H9 (cell line): ENCODE measurements around the gene ANHX. TPM values are rescaled to one million over a fixed set of nuclear protein-coding genes. Genes with fewer than 3 reads are reported as not detected.
"Not testable (repeated sequence)": the region's sequence is repeated elsewhere in the genome, so short reads cannot be mapped to it uniquely, and the experiment has no call there.

Source experiments
- DNase-seq: peaks from one replicate; pipeline ENCODE4 v3.0.0-alpha.2; 2017
- H2AFZ ChIP-seq: one replicate; pipeline ENCODE4 v1.6.1; 2013; ENCODE audit warnings: mild to moderate bottlenecking, low read length, control low read depth, moderate library complexity
- H2AK5ac ChIP-seq: 2 replicates; pipeline ENCODE4 v1.6.1; 2013; ENCODE audit warnings: low read length, control low read depth, mixed read lengths; ENCODE audit not compliant: insufficient read length
- H2BK120ac ChIP-seq: one replicate; pipeline ENCODE4 v1.6.1; 2013; ENCODE audit warnings: low read depth, mild to moderate bottlenecking, low read length, control low read depth, inconsistent platforms; ENCODE audit not compliant: poor library complexity, severe bottlenecking
- H2BK12ac ChIP-seq: 2 replicates; pipeline ENCODE4 v1.6.1; 2013; ENCODE audit warnings: low read length, control low read depth, mixed read lengths, low read depth; ENCODE audit not compliant: insufficient read length
- H2BK15ac ChIP-seq: 2 replicates; pipeline ENCODE4 v1.6.1; 2013; ENCODE audit warnings: low read depth, low read length, control low read depth
- H2BK20ac ChIP-seq: one replicate; pipeline ENCODE4 v1.6.1; 2013; ENCODE audit warnings: low read depth, mild to moderate bottlenecking, low read length, control low read depth, inconsistent platforms; ENCODE audit not compliant: poor library complexity, severe bottlenecking
- H2BK5ac ChIP-seq: 2 replicates; pipeline ENCODE4 v1.6.1; 2013; ENCODE audit warnings: low read length, control low read depth, mixed read lengths; ENCODE audit not compliant: insufficient read length
- H3K14ac ChIP-seq: 2 replicates; pipeline ENCODE4 v1.6.1; 2013; ENCODE audit warnings: low read length, control low read depth; ENCODE audit not compliant: insufficient read depth
- H3K18ac ChIP-seq: 2 replicates; pipeline ENCODE4 v1.6.1; 2013; ENCODE audit warnings: low read depth, mild to moderate bottlenecking, mixed read lengths, low read length, control low read depth; ENCODE audit not compliant: insufficient read length
- H3K23ac ChIP-seq: 2 replicates; pipeline ENCODE4 v1.6.1; 2013; ENCODE audit warnings: low read length, control low read depth, mixed read lengths, low read depth; ENCODE audit not compliant: insufficient read length
- H3K23me2 ChIP-seq: 2 replicates; pipeline ENCODE4 v1.6.1; 2013; ENCODE audit warnings: low read depth, mild to moderate bottlenecking, mixed read lengths, low read length, control low read depth; ENCODE audit not compliant: insufficient read length, poor library complexity, severe bottlenecking
- H3K27ac ChIP-seq: 2 replicates; pipeline ENCODE4 v1.5.1; 2013; ENCODE audit warnings: low read length, control low read depth, mixed read lengths, low read depth; ENCODE audit not compliant: insufficient read length
- H3K27me3 ChIP-seq: 2 replicates; pipeline ENCODE4 v1.6.1; 2013; ENCODE audit warnings: low read length, control low read depth, inconsistent platforms; ENCODE audit not compliant: insufficient read depth
- H3K4ac ChIP-seq: 2 replicates; pipeline ENCODE4 v1.6.1; 2013; ENCODE audit warnings: low read depth, mild to moderate bottlenecking, control low read depth, inconsistent platforms, low read length, moderate library complexity
- H3K4me1 ChIP-seq: 2 replicates; pipeline ENCODE4 v1.6.1; 2013; ENCODE audit warnings: low read length, control low read depth, inconsistent platforms; ENCODE audit not compliant: insufficient read depth
- H3K4me2 ChIP-seq: 2 replicates; pipeline ENCODE4 v1.6.1; 2013; ENCODE audit warnings: low read length, control low read depth, mixed read lengths; ENCODE audit not compliant: insufficient read length, insufficient read depth
- H3K56ac ChIP-seq: 2 replicates; pipeline ENCODE4 v1.6.1; 2013; ENCODE audit warnings: low read depth, mild to moderate bottlenecking, mixed read lengths, low read length, control low read depth; ENCODE audit not compliant: insufficient read length
- H3K79me1 ChIP-seq: 2 replicates; pipeline ENCODE4 v1.6.1; 2013; ENCODE audit warnings: low read depth, mild to moderate bottlenecking, moderate library complexity, low read length, control low read depth, inconsistent platforms; ENCODE audit not compliant: insufficient read depth, poor library complexity, severe bottlenecking
- H3K79me2 ChIP-seq: 2 replicates; pipeline ENCODE4 v1.6.1; 2013; ENCODE audit warnings: low read length, control low read depth, inconsistent platforms; ENCODE audit not compliant: insufficient read depth
- H3K9ac ChIP-seq: 2 replicates; pipeline ENCODE4 v1.6.1; 2013; ENCODE audit warnings: low read length, control low read depth, mixed read lengths; ENCODE audit not compliant: insufficient read length; ENCODE audit errors: extremely low read depth
- H3K9me3 ChIP-seq: one replicate; pipeline ENCODE4 v1.6.1; 2013; ENCODE audit warnings: low read depth, low read length, inconsistent platforms; ENCODE audit not compliant: control insufficient read depth
- H3T11ph ChIP-seq: one replicate; pipeline ENCODE4 v1.6.1; 2013; ENCODE audit warnings: mild to moderate bottlenecking, low read length, control low read depth, inconsistent platforms
- H4K20me1 ChIP-seq: one replicate; pipeline ENCODE4 v1.6.1; 2013; ENCODE audit not compliant: control insufficient read depth, insufficient read length, insufficient read depth
- H4K5ac ChIP-seq: 2 replicates; pipeline ENCODE4 v1.6.1; 2013; ENCODE audit warnings: low read depth, mild to moderate bottlenecking, mixed read lengths, low read length, control low read depth; ENCODE audit not compliant: insufficient read length
- H4K8ac ChIP-seq: replicated peaks from 2 replicates; pipeline ENCODE4 v1.6.1; 2013; ENCODE audit warnings: low read length, control low read depth, mixed read lengths, low read depth; ENCODE audit not compliant: insufficient read length
- H4K91ac ChIP-seq: 2 replicates; pipeline ENCODE4 v1.6.1; 2013; ENCODE audit warnings: low read depth, mild to moderate bottlenecking, moderate library complexity, mixed read lengths, low read length, control low read depth; ENCODE audit not compliant: insufficient read length
- H3K27ac Mint-ChIP-seq, 3 experiments: 2 replicates in 2 of 3; 3 replicates in 1 of 3; pipeline ENCODE4 v1.8.0; 2020 to 2021; ENCODE audit warnings: mixed read lengths in 3 of 3, mild to moderate bottlenecking in 1 of 3, moderate library complexity in 1 of 3
- H3K27me3 Mint-ChIP-seq: 2 replicates; pipeline ENCODE4 v1.8.0; 2021; ENCODE audit warnings: low read depth, mild to moderate bottlenecking, moderate library complexity, mixed read lengths
- H3K36me3 Mint-ChIP-seq, 3 experiments: 2 replicates in 2 of 3; 3 replicates in 1 of 3; pipeline ENCODE4 v1.8.0; 2020 to 2021; ENCODE audit warnings: low read depth in 3 of 3, mixed read lengths in 3 of 3; ENCODE audit not compliant: insufficient read depth in 1 of 3
- H3K4me1 Mint-ChIP-seq, 2 experiments: 2 replicates each; pipeline ENCODE4 v1.8.0; 2020; ENCODE audit warnings: mixed read lengths in 2 of 2
- H3K4me3 Mint-ChIP-seq, 2 experiments: 2 replicates in 1 of 2; 3 replicates in 1 of 2; pipeline ENCODE4 v1.8.0; 2020 to 2021; ENCODE audit warnings: mild to moderate bottlenecking in 2 of 2, mixed read lengths in 2 of 2, moderate library complexity in 1 of 2
- H3K9me3 Mint-ChIP-seq, 2 experiments: 2 replicates in 1 of 2; 3 replicates in 1 of 2; pipeline ENCODE4 v1.8.0; 2020; ENCODE audit warnings: mild to moderate bottlenecking in 2 of 2, mixed read lengths in 2 of 2, moderate library complexity in 1 of 2
- WGBS: extraction: QIAGEN DNeasy Blood & Tissue Kit; methylation state at CpG from one replicate; pipeline ENCODE4 v1.1.7; 2013; ENCODE audit warnings: missing lambda C conversion rate, low lambda C conversion rate, mixed read lengths; ENCODE audit not compliant: insufficient read length; ENCODE audit errors: extremely low coverage; 5-methylcytosine and 5-hydroxymethylcytosine counted together
- long read RNA-seq: library from polyadenylated mRNA; unstranded; transcript quantifications from one replicate; pipeline ENCODE4 v2.0.0, GENCODE V29; 2020
- total RNA-seq: library from RNA; stranded (reverse); gene quantifications from 2 replicates; pipeline ENCODE4 v1.2.1, GENCODE V29; 2021
- TF ChIP-seq, protein P1 (sequence below): fragments of 200-600 bp; sonication (generic); conservative IDR thresholded peaks from 3 replicates; pipeline ENCODE4 v1.8.0; 2021; ENCODE audit warnings: antibody characterized with exemption, mild to moderate bottlenecking

The ANHX gene
- total RNA-seq, result not detected in 2 replicates
- long read RNA-seq, result 0 reads

- H3K4me3 Mint-ChIP-seq, result no peak within 1 kb of the TSS
Observed at GRCh38 chr12:133235401-133236112, at the start of gene ANHX. ANHX (minus strand) TSS chr12:133235877; CDS start chr12:133234356, 1,521 bp downstream.

GRCh38 chr12:133264668-133265067, 29.0 kb upstream of the ANHX start:
- H3K4me3 Mint-ChIP-seq, H3K9me3 ChIP-seq, H3K27ac ChIP-seq, H4K91ac ChIP-seq, H2BK5ac ChIP-seq, DNase-seq, H2BK12ac ChIP-seq, H3T11ph ChIP-seq, H3K18ac ChIP-seq, H3K23ac ChIP-seq, H2BK15ac ChIP-seq, H2BK20ac ChIP-seq, H3K79me1 ChIP-seq, H4K8ac ChIP-seq, H3K4me1 ChIP-seq, H4K20me1 ChIP-seq, H3K27me3 Mint-ChIP-seq, H3K27me3 ChIP-seq, H3K23me2 ChIP-seq, H4K5ac ChIP-seq, H2AK5ac ChIP-seq, H2AFZ ChIP-seq, H3K4ac ChIP-seq, H3K56ac ChIP-seq, H3K4me2 ChIP-seq, H3K4me1 Mint-ChIP-seq, H3K36me3 Mint-ChIP-seq, H3K9ac ChIP-seq, H3K27ac Mint-ChIP-seq, H3K14ac ChIP-seq, H3K79me2 ChIP-seq, H2BK120ac ChIP-seq: not testable (repeated sequence)
- peaks cover 31 to 36% of the 10 kb centered on the region in 2 experiments for H3K9me3 Mint-ChIP-seq
- WGBS, result no CpG with 5 or more reads among the region's 11 CpGs

More at GRCh38 chr12:133235401-133236112, at the start of gene ANHX:
- Histone ChIP-seq H2BK120ac (no peak within 1 kb of the TSS), H3K9ac (no peak within 1 kb of the TSS), H3K4me2 (no peak within 1 kb of the TSS), H3K18ac (no peak within 1 kb of the TSS), H3K56ac (no peak within 1 kb of the TSS), H3K14ac (no peak within 1 kb of the TSS), H3K9me3 (peaks cover 85% of the 10 kb centered on the region), H4K5ac (no peak within 1 kb of the TSS), H3K79me1 (no peaks in the 10 kb centered on the region), H3K23me2 (no peaks in the 10 kb centered on the region), H2BK12ac (no peak within 1 kb of the TSS), H3K27me3 (no peaks in the 10 kb centered on the region), H2BK15ac (no peak within 1 kb of the TSS), H2AFZ (no peak within 1 kb of the TSS), H2BK20ac (no peak within 1 kb of the TSS), H3K79me2 (no peaks in the 10 kb centered on the region), H2BK5ac (no peak within 1 kb of the TSS), H4K8ac (no peak within 1 kb of the TSS), H3K4me1 (no peaks in the 10 kb centered on the region), H3K4ac (no peak within 1 kb of the TSS), H3K27ac (no peak within 1 kb of the TSS), H2AK5ac (no peak within 1 kb of the TSS), H3T11ph (no peak within 1 kb of the TSS), H4K20me1 (no peaks in the 10 kb centered on the region), H4K91ac (no peak within 1 kb of the TSS), H3K23ac (no peak within 1 kb of the TSS)
- no peaks in the 10 kb centered on the region for H3K4me1 Mint-ChIP-seq
- peaks cover 78% of the 10 kb centered on the region in 2 experiments for H3K9me3 Mint-ChIP-seq
- H3K36me3 Mint-ChIP-seq, result peaks cover 14 to 32% (median 18%) of the 10 kb centered on the region in 3 experiments
- peaks cover 1% of the 10 kb centered on the region for H3K27me3 Mint-ChIP-seq
- no peak for DNase-seq
- TF ChIP-seq, protein P1, sequence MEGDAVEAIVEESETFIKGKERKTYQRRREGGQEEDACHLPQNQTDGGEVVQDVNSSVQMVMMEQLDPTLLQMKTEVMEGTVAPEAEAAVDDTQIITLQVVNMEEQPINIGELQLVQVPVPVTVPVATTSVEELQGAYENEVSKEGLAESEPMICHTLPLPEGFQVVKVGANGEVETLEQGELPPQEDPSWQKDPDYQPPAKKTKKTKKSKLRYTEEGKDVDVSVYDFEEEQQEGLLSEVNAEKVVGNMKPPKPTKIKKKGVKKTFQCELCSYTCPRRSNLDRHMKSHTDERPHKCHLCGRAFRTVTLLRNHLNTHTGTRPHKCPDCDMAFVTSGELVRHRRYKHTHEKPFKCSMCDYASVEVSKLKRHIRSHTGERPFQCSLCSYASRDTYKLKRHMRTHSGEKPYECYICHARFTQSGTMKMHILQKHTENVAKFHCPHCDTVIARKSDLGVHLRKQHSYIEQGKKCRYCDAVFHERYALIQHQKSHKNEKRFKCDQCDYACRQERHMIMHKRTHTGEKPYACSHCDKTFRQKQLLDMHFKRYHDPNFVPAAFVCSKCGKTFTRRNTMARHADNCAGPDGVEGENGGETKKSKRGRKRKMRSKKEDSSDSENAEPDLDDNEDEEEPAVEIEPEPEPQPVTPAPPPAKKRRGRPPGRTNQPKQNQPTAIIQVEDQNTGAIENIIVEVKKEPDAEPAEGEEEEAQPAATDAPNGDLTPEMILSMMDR, result no peak
- no CpG with 5 or more reads among the region's 61 CpGs for WGBS
- H3K27ac Mint-ChIP-seq, result no peak within 1 kb of the TSS
